Stimulated activated CD4-positive, alpha-beta T cell treated with anti-CD3 and anti-CD28 coated beads, Interleukin-4, amount 100 ng/mL, for 1 hour (primary cell): ENCODE results near the gene CPLANE2.
"Not testable (repeated sequence)": the region's sequence is repeated elsewhere in the genome, so short reads cannot be mapped to it uniquely, and the experiment has no call there.

Experiments
- DNase-seq: peaks from one replicate; pipeline ENCODE4 v3.0.0-alpha.2; 2020

The CPLANE2 gene

GRCh38 chr1:16229976-16230740 is 6.8 kb downstream of the CPLANE2 start:
- DNase-seq: no peak

- DNase-seq: no peak
Observed at GRCh38 chr1:16226490-16227179, 10.3 kb downstream of the CPLANE2 start.

- no peak for DNase-seq
Observed at GRCh38 chr1:16226129-16226489, 10.9 kb downstream of the CPLANE2 start.

GRCh38 chr1:16224472-16224871 is 12.5 kb downstream of the CPLANE2 start:
- DNase-seq: no peak

- not testable (repeated sequence) for DNase-seq
Observed at GRCh38 chr1:16222716-16223115, 14.3 kb downstream of the CPLANE2 start.

GRCh38 chr1:16221499-16221898 is 15.5 kb downstream of the CPLANE2 start:
- no peak for DNase-seq

- DNase-seq: no peak
Observed at GRCh38 chr1:16219968-16220500, 16.9 kb downstream of the CPLANE2 start.

GRCh38 chr1:16218674-16219071 is 18.3 kb downstream of the CPLANE2 start:
- no peak for DNase-seq

- DNase-seq: no peak
Observed at GRCh38 chr1:16218014-16218673, 18.8 kb downstream of the CPLANE2 start.

- DNase-seq: peak; percentile 92
Observed at GRCh38 chr1:16217061-16217785, 19.8 kb downstream of the CPLANE2 start.

GRCh38 chr1:16215882-16216753 is 20.9 kb downstream of the CPLANE2 start:
- peak; percentile 45 for DNase-seq

- DNase-seq: not testable (repeated sequence)
Observed at GRCh38 chr1:16215240-16215639, 21.7 kb downstream of the CPLANE2 start.

- DNase-seq: not testable (repeated sequence)
Observed at GRCh38 chr1:16213544-16213943, 23.4 kb downstream of the CPLANE2 start.

- DNase-seq: no peak
Observed at GRCh38 chr1:16213013-16213412, 24.0 kb downstream of the CPLANE2 start.

GRCh38 chr1:16212251-16212961 is 24.6 kb downstream of the CPLANE2 start, which contains the start of gene ARHGEF19:
Gene ARHGEF19, minus strand, starts transcription at chr1:16212652. Its CDS starts 3,598 bp downstream, at chr1:16209054.
- no peak for DNase-seq

- DNase-seq: no peak
Observed at GRCh38 chr1:16211824-16212223, 25.2 kb downstream of the CPLANE2 start.

- DNase-seq: no peak
Observed at GRCh38 chr1:16210581-16210980, 26.4 kb downstream of the CPLANE2 start.

- DNase-seq: no peak
Observed at GRCh38 chr1:16209847-16210407, 27.1 kb downstream of the CPLANE2 start.

GRCh38 chr1:16209132-16209846 is 27.7 kb downstream of the CPLANE2 start:
- DNase-seq: no peak
